Erythroblast (primary cell): ENCODE measurements around the gene ARMC10.

Experiments used
- GATA1 ChIP-seq: IDR thresholded peaks from 2 replicates; pipeline ENCODE4 v1.6.1; 2011; ENCODE audit warnings: low read depth, mild to moderate bottlenecking, control low read depth, low read length, moderate library complexity
- POLR2A ChIP-seq: IDR thresholded peaks from 2 replicates; pipeline ENCODE4 v1.6.1; 2011; ENCODE audit warnings: mild to moderate bottlenecking, low read length

DNA sequence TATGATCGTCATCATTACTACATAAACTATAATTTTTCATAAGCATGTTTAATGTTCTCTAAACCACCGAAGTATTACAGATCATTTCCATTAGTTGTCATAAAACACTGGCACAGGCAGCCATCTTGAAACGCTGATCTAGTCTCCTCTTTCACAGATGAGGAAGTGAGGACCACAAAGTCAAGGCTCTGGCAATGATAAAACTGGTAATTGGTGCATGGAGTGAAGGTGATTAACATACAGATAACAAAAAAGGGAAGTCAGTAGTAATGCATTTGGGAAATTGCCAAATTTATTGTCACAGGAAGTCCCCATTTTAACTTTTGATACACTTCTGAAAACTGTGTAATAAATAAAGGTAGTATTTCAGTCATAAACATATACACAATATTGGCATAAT is 49.6 kb upstream of the ARMC10 start:
- TF ChIP-seq POLR2A (no peak), GATA1 (no peak)
